ENCODE data around the gene NTMT1. TPM values are rescaled to one million over a fixed set of nuclear protein-coding genes. Genes with fewer than 3 reads are reported as not detected.
A peak's percentile ranks its signal among the peaks of the same experiment; 100 is the strongest.

The NTMT1 gene, protein sequence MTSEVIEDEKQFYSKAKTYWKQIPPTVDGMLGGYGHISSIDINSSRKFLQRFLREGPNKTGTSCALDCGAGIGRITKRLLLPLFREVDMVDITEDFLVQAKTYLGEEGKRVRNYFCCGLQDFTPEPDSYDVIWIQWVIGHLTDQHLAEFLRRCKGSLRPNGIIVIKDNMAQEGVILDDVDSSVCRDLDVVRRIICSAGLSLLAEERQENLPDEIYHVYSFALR
- 18.8 TPM for total RNA-seq

- H3K36me3 ChIP-seq (ENCODE audit: control insufficient read depth in 3 of 3, insufficient read depth in 3 of 3, low read length in 3 of 3) = peaks cover 0 to 6% (median 0%) of the 10 kb centered on the region in 3 donors
- peak within 1 kb of the TSS; percentile 95 to 99 (median 97) for H3K4me3 ChIP-seq (ENCODE audit: low read length in 3 of 3)
- H3K4me1 ChIP-seq (ENCODE audit: control insufficient read depth in 3 of 3, insufficient read depth in 3 of 3, low read length in 3 of 3) = peaks cover 46 to 52% (median 51%) of the 10 kb centered on the region in 3 donors
- H3K9ac ChIP-seq (ENCODE audit: low read depth in 1 of 3, low read length in 3 of 3) = peak within 1 kb of the TSS; percentile 96 to 99 (median 96)
- H3K27ac ChIP-seq (ENCODE audit: low read depth, low read length) = peak within 1 kb of the TSS; percentile 98
- no peaks in the 10 kb centered on the region for H3K9me3 ChIP-seq (ENCODE audit: control insufficient read depth in 3 of 3, low read length in 3 of 3)
- peaks cover 0 to 4% (median under 1%) of the 10 kb centered on the region in 3 donors for H3K27me3 ChIP-seq (ENCODE audit: control insufficient read depth in 3 of 3, insufficient read depth in 3 of 3, low read length in 3 of 3)
Measured at GRCh38 chr9:129626079-129626624, at the start of gene NTMT1. NTMT1 (plus strand) TSS chr9:129626163; CDS start chr9:129632704, 6,541 bp downstream.

GRCh38 chr9:129576546-129577543 is 49.1 kb upstream of the NTMT1 start:
- Histone ChIP-seq H3K9me3 (ENCODE audit: control insufficient read depth in 3 of 3, low read length in 3 of 3) (no peaks in the 10 kb centered on the region), H3K27ac (ENCODE audit: low read depth, low read length) (no peak overlapping the region), H3K27me3 (ENCODE audit: control insufficient read depth in 3 of 3, insufficient read depth in 3 of 3, low read length in 3 of 3) (no peaks in the 10 kb centered on the region), H3K36me3 (ENCODE audit: control insufficient read depth in 3 of 3, insufficient read depth in 3 of 3, low read length in 3 of 3) (no peaks in the 10 kb centered on the region), H3K4me1 (ENCODE audit: control insufficient read depth in 3 of 3, insufficient read depth in 3 of 3, low read length in 3 of 3) (peaks cover 0 to 10% (median 8%) of the 10 kb centered on the region in 3 donors), H3K9ac (ENCODE audit: low read depth in 1 of 3, low read length in 3 of 3) (peak overlapping the region in 1 of 3 donors; percentile 8), H3K4me3 (ENCODE audit: low read length in 3 of 3) (no peak overlapping the region)

DNA sequence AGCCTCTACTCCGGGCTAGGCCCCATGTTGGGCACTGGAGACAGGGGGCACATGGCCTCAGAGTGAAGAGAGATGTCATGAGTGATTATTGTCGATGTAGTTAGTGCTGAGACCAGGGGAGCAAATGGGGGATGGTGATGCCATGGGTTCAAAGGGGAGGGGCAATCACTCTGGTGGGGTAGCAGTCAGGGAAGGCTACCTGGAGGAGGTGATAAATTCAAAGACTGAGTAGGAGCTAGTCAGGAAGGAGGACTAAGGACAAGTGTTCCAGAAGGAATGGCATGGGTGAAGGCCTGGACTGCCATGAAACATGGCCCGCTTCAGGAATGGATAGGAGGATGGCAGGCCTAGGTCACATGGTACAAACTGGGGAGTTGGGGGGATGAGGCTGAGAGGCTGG is 46.7 kb upstream of the NTMT1 start:
- Histone ChIP-seq H3K27me3 (ENCODE audit: control insufficient read depth in 3 of 3, insufficient read depth in 3 of 3, low read length in 3 of 3) (no peaks in the 10 kb centered on the region), H3K9ac (ENCODE audit: low read depth in 1 of 3, low read length in 3 of 3) (peak overlapping the region in 1 of 3 donors; percentile 25), H3K27ac (ENCODE audit: low read depth, low read length) (no peak overlapping the region), H3K36me3 (ENCODE audit: control insufficient read depth in 3 of 3, insufficient read depth in 3 of 3, low read length in 3 of 3) (no peaks in the 10 kb centered on the region), H3K4me1 (ENCODE audit: control insufficient read depth in 3 of 3, insufficient read depth in 3 of 3, low read length in 3 of 3) (peaks cover under 1 to 12% (median 10%) of the 10 kb centered on the region in 3 donors), H3K9me3 (ENCODE audit: control insufficient read depth in 3 of 3, low read length in 3 of 3) (no peaks in the 10 kb centered on the region), H3K4me3 (ENCODE audit: low read length in 3 of 3) (no peak overlapping the region)

DNA sequence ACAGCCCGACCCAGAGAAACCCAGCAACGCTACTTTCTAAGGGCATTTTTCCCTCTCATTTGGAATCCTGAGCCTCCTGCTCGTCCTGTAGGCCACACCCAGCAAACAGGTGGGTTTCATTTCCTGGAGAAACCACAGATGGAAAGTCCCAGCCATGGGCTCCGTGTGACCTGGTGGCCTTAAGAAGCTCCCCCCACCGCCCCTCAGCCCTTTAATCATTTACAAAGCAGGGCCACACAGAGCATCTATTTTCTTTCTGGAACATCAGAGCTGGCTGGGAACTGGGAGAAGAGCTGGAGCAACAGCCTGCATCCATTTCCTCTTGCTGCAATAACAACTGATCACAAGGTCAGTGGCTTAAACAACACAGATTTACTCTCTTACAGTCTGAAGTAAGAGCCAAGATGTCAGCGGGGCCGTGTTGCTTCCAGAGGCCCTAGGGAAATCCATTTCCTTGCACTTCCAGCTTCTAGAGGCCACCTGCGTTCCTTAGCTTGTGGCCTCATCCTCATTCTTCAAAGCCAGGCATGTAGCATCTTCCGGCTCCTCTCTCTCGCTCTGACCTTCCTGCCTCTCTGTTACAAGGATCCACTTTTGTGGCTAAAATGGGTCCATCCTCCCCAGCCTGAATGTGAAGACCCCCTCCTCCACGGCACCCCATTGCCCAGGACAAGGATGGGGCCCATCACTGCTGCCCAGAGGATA is 45.6 kb upstream of the NTMT1 start:
- no peak overlapping the region for H3K9ac ChIP-seq (ENCODE audit: low read depth in 1 of 3, low read length in 3 of 3)
- peaks cover 2 to 16% (median 13%) of the 10 kb centered on the region in 3 donors for H3K4me1 ChIP-seq (ENCODE audit: control insufficient read depth in 3 of 3, insufficient read depth in 3 of 3, low read length in 3 of 3)
- H3K4me3 ChIP-seq (ENCODE audit: low read length in 3 of 3) = no peak overlapping the region
- H3K9me3 ChIP-seq (ENCODE audit: control insufficient read depth in 3 of 3, low read length in 3 of 3) = no peaks in the 10 kb centered on the region
- no peak overlapping the region for H3K27ac ChIP-seq (ENCODE audit: low read depth, low read length)
- no peaks in the 10 kb centered on the region for H3K36me3 ChIP-seq (ENCODE audit: control insufficient read depth in 3 of 3, insufficient read depth in 3 of 3, low read length in 3 of 3)
- no peaks in the 10 kb centered on the region for H3K27me3 ChIP-seq (ENCODE audit: control insufficient read depth in 3 of 3, insufficient read depth in 3 of 3, low read length in 3 of 3)

GRCh38 chr9:129581505-129582189 is 44.3 kb upstream of the NTMT1 start:
- Histone ChIP-seq H3K27ac (ENCODE audit: low read depth, low read length) (no peak overlapping the region), H3K27me3 (ENCODE audit: control insufficient read depth in 3 of 3, insufficient read depth in 3 of 3, low read length in 3 of 3) (no peaks in the 10 kb centered on the region), H3K9ac (ENCODE audit: low read depth in 1 of 3, low read length in 3 of 3) (no peak overlapping the region), H3K4me1 (ENCODE audit: control insufficient read depth in 3 of 3, insufficient read depth in 3 of 3, low read length in 3 of 3) (peaks cover 2 to 8% (median 6%) of the 10 kb centered on the region in 3 donors), H3K9me3 (ENCODE audit: control insufficient read depth in 3 of 3, low read length in 3 of 3) (no peaks in the 10 kb centered on the region), H3K36me3 (ENCODE audit: control insufficient read depth in 3 of 3, insufficient read depth in 3 of 3, low read length in 3 of 3) (no peaks in the 10 kb centered on the region), H3K4me3 (ENCODE audit: low read length in 3 of 3) (no peak overlapping the region)

DNA sequence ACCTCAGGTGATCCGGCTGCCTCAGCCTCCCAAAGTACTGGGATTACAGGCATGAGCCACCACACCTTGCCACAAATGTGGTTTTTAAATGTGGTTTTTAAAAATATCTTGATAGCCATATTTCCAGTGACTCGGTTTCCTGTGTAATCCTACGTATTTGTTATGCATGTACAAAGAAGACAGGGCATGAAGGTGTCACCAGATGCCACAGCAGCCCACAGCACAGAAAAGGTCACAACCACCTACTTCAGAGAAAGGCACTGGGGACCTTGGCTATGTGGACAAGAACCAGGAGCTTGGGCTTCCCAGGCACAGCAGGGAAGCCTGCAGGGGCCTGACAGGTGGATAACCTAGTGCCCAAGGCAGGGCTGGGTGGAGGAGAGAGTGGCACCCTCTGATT is 43.1 kb upstream of the NTMT1 start:
- no peaks in the 10 kb centered on the region for H3K9me3 ChIP-seq (ENCODE audit: control insufficient read depth in 3 of 3, low read length in 3 of 3)
- H3K4me1 ChIP-seq (ENCODE audit: control insufficient read depth in 3 of 3, insufficient read depth in 3 of 3, low read length in 3 of 3) = peaks cover 10 to 17% (median 12%) of the 10 kb centered on the region in 3 donors
- H3K9ac ChIP-seq (ENCODE audit: low read depth in 1 of 3, low read length in 3 of 3) = no peak overlapping the region
- H3K4me3 ChIP-seq (ENCODE audit: low read length in 3 of 3) = no peak overlapping the region
- no peak overlapping the region for H3K27ac ChIP-seq (ENCODE audit: low read depth, low read length)
- no peaks in the 10 kb centered on the region for H3K36me3 ChIP-seq (ENCODE audit: control insufficient read depth in 3 of 3, insufficient read depth in 3 of 3, low read length in 3 of 3)
- H3K27me3 ChIP-seq (ENCODE audit: control insufficient read depth in 3 of 3, insufficient read depth in 3 of 3, low read length in 3 of 3) = no peaks in the 10 kb centered on the region

- Histone ChIP-seq H3K27ac (ENCODE audit: low read depth, low read length) (no peak overlapping the region), H3K9me3 (ENCODE audit: control insufficient read depth in 3 of 3, low read length in 3 of 3) (no peaks in the 10 kb centered on the region), H3K9ac (ENCODE audit: low read depth in 1 of 3, low read length in 3 of 3) (no peak overlapping the region), H3K4me3 (ENCODE audit: low read length in 3 of 3) (no peak overlapping the region), H3K27me3 (ENCODE audit: control insufficient read depth in 3 of 3, insufficient read depth in 3 of 3, low read length in 3 of 3) (no peaks in the 10 kb centered on the region), H3K4me1 (ENCODE audit: control insufficient read depth in 3 of 3, insufficient read depth in 3 of 3, low read length in 3 of 3) (peaks cover 10 to 22% (median 12%) of the 10 kb centered on the region in 3 donors), H3K36me3 (ENCODE audit: control insufficient read depth in 3 of 3, insufficient read depth in 3 of 3, low read length in 3 of 3) (no peaks in the 10 kb centered on the region)
Measured at GRCh38 chr9:129583308-129584038, 42.5 kb upstream of the NTMT1 start.

DNA sequence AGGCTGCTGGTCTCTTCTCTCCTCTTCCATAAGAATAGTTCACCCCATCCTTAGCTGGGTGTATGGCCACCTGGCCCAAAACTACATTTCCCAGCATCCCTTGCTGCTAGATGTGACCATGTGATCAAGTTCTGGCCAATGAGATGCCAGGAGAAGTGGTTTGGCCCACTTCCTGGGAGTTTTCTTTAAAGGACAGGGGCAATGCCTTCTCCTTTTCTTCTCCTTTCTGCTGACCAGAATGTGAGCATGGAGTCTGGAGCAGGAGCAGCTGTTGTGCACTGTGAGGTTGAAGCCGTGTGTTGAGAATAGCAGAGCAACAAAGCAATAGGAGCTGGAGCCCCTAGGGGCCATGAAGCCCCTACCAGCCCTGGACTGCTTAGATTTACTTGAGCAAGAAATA is 41.8 kb upstream of the NTMT1 start:
- Histone ChIP-seq H3K9ac (ENCODE audit: low read depth in 1 of 3, low read length in 3 of 3) (peak overlapping the region in 1 of 3 donors; percentile 45), H3K27ac (ENCODE audit: low read depth, low read length) (peak overlapping the region; percentile 29), H3K4me1 (ENCODE audit: control insufficient read depth in 3 of 3, insufficient read depth in 3 of 3, low read length in 3 of 3) (peaks cover 10 to 22% (median 12%) of the 10 kb centered on the region in 3 donors), H3K4me3 (ENCODE audit: low read length in 3 of 3) (peak overlapping the region in 1 of 3 donors; percentile 5), H3K27me3 (ENCODE audit: control insufficient read depth in 3 of 3, insufficient read depth in 3 of 3, low read length in 3 of 3) (no peaks in the 10 kb centered on the region), H3K9me3 (ENCODE audit: control insufficient read depth in 3 of 3, low read length in 3 of 3) (no peaks in the 10 kb centered on the region), H3K36me3 (ENCODE audit: control insufficient read depth in 3 of 3, insufficient read depth in 3 of 3, low read length in 3 of 3) (no peaks in the 10 kb centered on the region)
